ENCODE data around the gene PKP4.

DNA sequence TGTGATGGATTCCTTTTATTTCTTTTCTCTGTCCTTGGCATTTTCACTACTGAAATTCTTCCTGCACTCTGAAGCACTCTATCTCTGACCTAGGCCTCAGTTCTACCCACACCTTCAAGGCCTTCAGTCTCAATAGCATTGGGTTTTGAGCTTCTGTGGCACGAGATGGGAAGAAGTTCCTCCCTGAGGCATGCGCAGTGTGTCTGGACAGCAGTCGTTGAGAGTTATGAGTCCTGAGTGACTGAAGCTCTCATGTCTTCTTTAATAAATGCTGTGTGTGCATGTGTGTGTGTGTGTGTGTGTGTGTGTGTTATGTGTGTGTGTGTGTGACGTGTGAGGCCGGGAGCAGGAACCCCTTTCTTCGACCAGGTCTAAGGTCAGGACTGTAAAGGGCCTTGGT, 242.6 kb downstream of the PKP4 start:
- TF ChIP-seq EZH2phosphoT487 (IDR thresholded peaks at IDR 0.05; ENCODE audit: insufficient read depth, low read depth) (no peak), EZH2 (IDR thresholded peaks at IDR 0.05; ENCODE audit: insufficient read depth, poor library complexity, severe bottlenecking) (no peak)

Measured in GM23248 (cell line).